BLaER1 (cell line): ENCODE data around the gene MRGPRD.

Source experiments
- H3K27ac ChIP-seq: shearing (Covaris generic); formaldehyde crosslinking; 2 replicates; pipeline ENCODE4 v1.8.1; 2022
- H3K27me3 ChIP-seq: shearing (Covaris generic); formaldehyde crosslinking; 2 replicates; pipeline ENCODE4 v1.8.1; 2022
- H3K36me3 ChIP-seq: shearing (Covaris generic); formaldehyde crosslinking; 2 replicates; pipeline ENCODE4 v1.8.1; 2022
- H3K4me1 ChIP-seq: shearing (Covaris generic); formaldehyde crosslinking; 2 replicates; pipeline ENCODE4 v1.8.1; 2022
- H3K4me2 ChIP-seq: shearing (Covaris generic); formaldehyde crosslinking; 2 replicates; pipeline ENCODE4 v1.8.1; 2022
- H3K4me3 ChIP-seq: shearing (Covaris generic); formaldehyde crosslinking; 2 replicates; pipeline ENCODE4 v1.8.1; 2022
- H3K9ac ChIP-seq: shearing (Covaris generic); formaldehyde crosslinking; 2 replicates; pipeline ENCODE4 v1.8.1; 2022
- H3K9me3 ChIP-seq: shearing (Covaris generic); formaldehyde crosslinking; 2 replicates; pipeline ENCODE4 v1.8.1; 2022
- H4K20me1 ChIP-seq: shearing (Covaris generic); formaldehyde crosslinking; 2 replicates; pipeline ENCODE4 v1.8.1; 2022
- Cebpa-rat ChIP-seq: shearing (Covaris generic); IDR thresholded peaks from 2 replicates; pipeline ENCODE4 v1.8.1; 2022

Gene MRGPRD

DNA sequence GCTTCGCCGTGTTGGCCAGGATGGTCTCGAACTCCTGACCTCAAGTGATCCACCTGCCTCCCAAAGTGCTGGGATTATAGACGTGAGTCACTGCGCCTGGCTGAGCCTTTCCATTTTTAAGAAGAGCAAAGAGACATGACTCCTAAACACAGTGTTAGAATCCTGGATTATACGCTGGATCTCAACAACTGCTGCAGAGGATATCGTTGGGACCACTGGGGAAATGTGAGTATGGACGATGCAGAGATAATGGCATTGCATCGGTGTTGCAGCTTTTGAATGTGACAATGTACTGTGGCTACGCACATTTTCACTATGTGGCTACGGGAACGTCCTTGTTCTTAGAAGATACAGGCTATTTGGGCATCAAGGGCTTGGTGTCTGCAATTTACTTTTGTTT lies 26.0 kb upstream of the MRGPRD start:
- H4K20me1 ChIP-seq, result no peaks in the 10 kb centered on the region; the same call in 1 of the 2 replicates
- H3K36me3 ChIP-seq, result no peaks in the 10 kb centered on the region
- peaks cover 25% of the 10 kb centered on the region for H3K27me3 ChIP-seq
- H3K9me3 ChIP-seq, result no peaks in the 10 kb centered on the region
- H3K4me2 ChIP-seq, result no peak overlapping the region
- H3K4me3 ChIP-seq, result no peak overlapping the region
- no peak overlapping the region for H3K27ac ChIP-seq
- no peak for TF ChIP-seq Cebpa-rat
- H3K4me1 ChIP-seq, result peaks cover 18% of the 10 kb centered on the region
- no peak overlapping the region for H3K9ac ChIP-seq

- H3K27ac ChIP-seq, result no peak overlapping the region
- H3K4me3 ChIP-seq, result no peak overlapping the region
- H3K27me3 ChIP-seq, result peaks cover 15% of the 10 kb centered on the region
- no peak for TF ChIP-seq Cebpa-rat
- no peak overlapping the region for H3K9ac ChIP-seq
- no peaks in the 10 kb centered on the region for H3K9me3 ChIP-seq
- H3K4me2 ChIP-seq, result no peak overlapping the region
- H3K4me1 ChIP-seq, result peaks cover 12% of the 10 kb centered on the region
- H4K20me1 ChIP-seq, result no peaks in the 10 kb centered on the region; the same call in 1 of the 2 replicates
- H3K36me3 ChIP-seq, result no peaks in the 10 kb centered on the region
Measured at GRCh38 chr11:69005631-69006368, 25.0 kb upstream of the MRGPRD start.

GRCh38 chr11:69005183-69005630 lies 24.4 kb upstream of the MRGPRD start:
- no peak overlapping the region for H3K9ac ChIP-seq
- peaks cover 6% of the 10 kb centered on the region; the same call in 1 of the 2 replicates for H3K4me1 ChIP-seq
- H3K4me3 ChIP-seq, result no peak overlapping the region
- no peak overlapping the region for H3K4me2 ChIP-seq
- H4K20me1 ChIP-seq, result no peaks in the 10 kb centered on the region; the same call in 1 of the 2 replicates
- H3K36me3 ChIP-seq, result no peaks in the 10 kb centered on the region
- H3K27ac ChIP-seq, result no peak overlapping the region
- TF ChIP-seq Cebpa-rat, result no peak
- no peaks in the 10 kb centered on the region for H3K9me3 ChIP-seq
- H3K27me3 ChIP-seq, result peaks cover 9% of the 10 kb centered on the region

- Histone ChIP-seq H3K36me3 (no peaks in the 10 kb centered on the region), H3K4me3 (no peak overlapping the region), H3K4me2 (no peak overlapping the region), H3K27ac (no peak overlapping the region), H4K20me1 (no peaks in the 10 kb centered on the region; the same call in 1 of the 2 replicates), H3K27me3 (0 out of 2 replicates have a peak, but pooled peaks cover 4% of the 10 kb centered on the region), H3K9ac (no peak overlapping the region), H3K4me1 (peaks cover 6% of the 10 kb centered on the region; the same call in 1 of the 2 replicates), H3K9me3 (no peaks in the 10 kb centered on the region)
- TF ChIP-seq Cebpa-rat, result no peak
Measured at GRCh38 chr11:69004411-69005182, 23.8 kb upstream of the MRGPRD start.

DNA sequence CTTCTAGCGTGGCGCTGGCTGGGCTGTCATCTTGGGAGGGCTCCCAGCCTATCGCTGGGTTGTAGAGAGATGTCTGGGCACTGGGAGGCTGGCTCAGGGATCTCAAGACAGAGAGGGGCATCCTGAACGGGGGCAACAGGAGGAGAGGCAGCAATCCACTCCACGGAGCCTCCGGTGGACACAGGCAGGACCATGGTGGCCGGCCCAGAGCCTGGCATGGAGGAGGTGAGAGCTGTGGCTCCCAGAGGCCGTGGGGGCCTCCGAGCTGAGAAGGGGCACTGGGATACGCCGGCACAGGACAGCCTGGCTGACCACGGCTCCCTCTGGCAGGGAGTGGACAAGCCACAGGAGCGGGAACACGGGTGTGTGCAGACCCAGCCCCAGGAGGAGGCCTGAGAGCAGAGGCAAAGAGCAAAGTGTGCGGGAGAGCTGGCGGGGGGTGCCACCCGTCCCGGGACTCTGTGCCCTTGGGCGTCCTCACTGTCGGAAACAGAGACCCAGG lies 23.1 kb upstream of the MRGPRD start:
- Histone ChIP-seq H3K4me3 (no peak overlapping the region), H3K4me1 (peaks cover 8% of the 10 kb centered on the region), H3K36me3 (no peaks in the 10 kb centered on the region), H4K20me1 (no peaks in the 10 kb centered on the region; the same call in 1 of the 2 replicates), H3K27ac (no peak overlapping the region), H3K9me3 (no peaks in the 10 kb centered on the region), H3K4me2 (no peak overlapping the region), H3K9ac (no peak overlapping the region), H3K27me3 (0 out of 2 replicates have a peak, but pooled peaks cover 4% of the 10 kb centered on the region)
- TF ChIP-seq Cebpa-rat, result no peak

DNA sequence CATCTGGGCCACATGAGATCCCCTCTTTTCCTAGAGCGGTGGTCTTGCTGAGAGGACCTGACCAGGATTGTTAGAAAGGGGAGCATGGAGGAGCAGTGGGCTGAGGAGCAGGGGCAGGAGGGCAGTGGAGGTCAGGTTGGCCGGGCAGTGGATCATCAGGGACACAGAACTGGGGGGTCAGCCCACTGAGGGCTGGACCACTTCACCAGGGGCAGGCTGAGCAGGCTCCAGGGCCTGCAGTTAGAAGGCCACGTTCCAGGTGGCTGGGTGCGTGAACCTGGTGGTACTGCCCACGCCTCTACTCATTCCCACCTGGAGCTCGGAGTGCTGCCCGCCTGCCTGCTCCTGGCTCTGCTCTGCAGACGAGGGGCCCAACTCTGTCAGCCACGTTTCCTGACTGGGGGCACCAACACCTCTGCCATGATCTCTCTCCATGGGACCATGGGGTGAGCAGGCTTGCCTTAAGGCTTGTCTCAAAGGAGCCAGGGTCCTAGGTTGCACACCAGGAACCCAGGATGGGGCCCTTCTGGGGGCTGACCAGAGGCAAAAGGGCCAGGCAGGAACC lies 22.6 kb upstream of the MRGPRD start:
- Histone ChIP-seq H3K27ac (no peak overlapping the region), H3K9ac (no peak overlapping the region), H3K4me2 (no peak overlapping the region), H3K4me1 (peaks cover 13% of the 10 kb centered on the region), H3K9me3 (no peaks in the 10 kb centered on the region), H3K36me3 (no peaks in the 10 kb centered on the region), H3K27me3 (no peaks in the 10 kb centered on the region), H4K20me1 (no peaks in the 10 kb centered on the region; the same call in 1 of the 2 replicates), H3K4me3 (no peak overlapping the region)
- no peak for TF ChIP-seq Cebpa-rat

- peaks cover 20% of the 10 kb centered on the region for H3K4me1 ChIP-seq
- H4K20me1 ChIP-seq, result no peaks in the 10 kb centered on the region
- no peaks in the 10 kb centered on the region for H3K27me3 ChIP-seq
- H3K36me3 ChIP-seq, result no peaks in the 10 kb centered on the region
- no peak for TF ChIP-seq Cebpa-rat
- H3K9me3 ChIP-seq, result no peaks in the 10 kb centered on the region
- no peak overlapping the region for H3K4me2 ChIP-seq
- no peak overlapping the region for H3K27ac ChIP-seq
- no peak overlapping the region for H3K9ac ChIP-seq
- H3K4me3 ChIP-seq, result no peak overlapping the region
Measured at GRCh38 chr11:69002570-69003231, 21.9 kb upstream of the MRGPRD start.

DNA sequence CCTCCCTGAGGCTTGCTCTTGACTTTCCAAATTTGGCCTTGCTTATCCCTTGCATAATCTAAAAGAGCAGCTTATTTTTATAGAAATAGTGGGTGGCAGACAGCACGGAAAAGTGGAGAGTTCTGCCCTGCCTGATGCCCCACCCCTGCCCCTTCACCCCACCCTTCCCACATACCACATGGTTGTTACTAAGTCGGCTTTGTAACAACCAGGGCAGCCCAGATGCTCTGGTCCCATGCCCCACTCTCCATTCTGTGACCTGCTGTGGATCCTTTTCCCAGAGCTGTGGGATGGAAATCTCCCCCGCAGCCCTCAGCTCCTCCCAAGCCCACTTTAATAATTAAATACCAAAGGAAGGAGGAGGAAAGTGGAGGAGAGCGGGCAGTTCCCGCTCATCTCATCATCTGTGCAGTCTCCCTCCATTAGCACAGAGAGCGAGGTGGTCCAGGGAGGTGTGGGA lies 21.4 kb upstream of the MRGPRD start:
- H3K27ac ChIP-seq, result no peak overlapping the region
- peaks cover 25% of the 10 kb centered on the region for H3K4me1 ChIP-seq
- H3K4me3 ChIP-seq, result no peak overlapping the region
- H3K9me3 ChIP-seq, result no peaks in the 10 kb centered on the region
- H4K20me1 ChIP-seq, result no peaks in the 10 kb centered on the region
- H3K36me3 ChIP-seq, result no peaks in the 10 kb centered on the region
- H3K4me2 ChIP-seq, result no peak overlapping the region
- H3K27me3 ChIP-seq, result no peaks in the 10 kb centered on the region
- no peak overlapping the region for H3K9ac ChIP-seq
- no peak for TF ChIP-seq Cebpa-rat
